GM19193 (cell line): ENCODE data around the gene ASPSCR1.
A peak's percentile ranks its signal among the peaks of the same experiment; 100 is the strongest.

Experiments
- POLR2A ChIP-seq: IDR thresholded peaks from 4 replicates; pipeline ENCODE4 v1.6.1; 2011; ENCODE audit not compliant: insufficient read depth, insufficient read length; ENCODE audit errors: extremely low read depth

ASPSCR1 gene

GRCh38 chr17:82015311-82015971 lies 38.0 kb downstream of the ASPSCR1 start:
- no peak for TF ChIP-seq POLR2A

GRCh38 chr17:82016061-82016874 lies 38.8 kb downstream of the ASPSCR1 start:
- no peak for TF ChIP-seq POLR2A

GRCh38 chr17:82016875-82017459 lies 39.5 kb downstream of the ASPSCR1 start:
- no peak for TF ChIP-seq POLR2A

- TF ChIP-seq POLR2A = no peak
Measured at GRCh38 chr17:82017612-82018151, 40.3 kb downstream of the ASPSCR1 start.

GRCh38 chr17:82018152-82018988 lies 40.9 kb downstream of the ASPSCR1 start:
- TF ChIP-seq POLR2A = no peak

- no peak for TF ChIP-seq POLR2A
Measured at GRCh38 chr17:82018989-82019689, 41.7 kb downstream of the ASPSCR1 start.

GRCh38 chr17:82019690-82020571 lies 42.5 kb downstream of the ASPSCR1 start:
- TF ChIP-seq POLR2A = no peak

GRCh38 chr17:82020572-82021106 lies 43.2 kb downstream of the ASPSCR1 start:
- TF ChIP-seq POLR2A = no peak

GRCh38 chr17:82021107-82021899 lies 43.9 kb downstream of the ASPSCR1 start:
- no peak for TF ChIP-seq POLR2A

- no peak for TF ChIP-seq POLR2A
Measured at GRCh38 chr17:82021900-82022309, 44.5 kb downstream of the ASPSCR1 start.

GRCh38 chr17:82022310-82022980 lies 45.0 kb downstream of the ASPSCR1 start, which contains the start of gene CENPX:
TSS of gene CENPX (minus strand) at chr17:82022878. CDS start at chr17:82022861, 17 bp downstream.
- TF ChIP-seq POLR2A = peak; percentile 67

- TF ChIP-seq POLR2A = no peak
Measured at GRCh38 chr17:82022981-82023446, 45.6 kb downstream of the ASPSCR1 start, which contains the start of gene LRRC45. TSS of gene LRRC45 (plus strand) at chr17:82023305. CDS start at chr17:82023644, 339 bp downstream.
